ENCODE data around the gene RAB5B. TPM values are rescaled to one million over a fixed set of nuclear protein-coding genes. Genes with fewer than 3 reads are reported as not detected.

The RAB5B gene
- total RNA-seq, 1 experiment from 2014 or later = 102 TPM

DNA sequence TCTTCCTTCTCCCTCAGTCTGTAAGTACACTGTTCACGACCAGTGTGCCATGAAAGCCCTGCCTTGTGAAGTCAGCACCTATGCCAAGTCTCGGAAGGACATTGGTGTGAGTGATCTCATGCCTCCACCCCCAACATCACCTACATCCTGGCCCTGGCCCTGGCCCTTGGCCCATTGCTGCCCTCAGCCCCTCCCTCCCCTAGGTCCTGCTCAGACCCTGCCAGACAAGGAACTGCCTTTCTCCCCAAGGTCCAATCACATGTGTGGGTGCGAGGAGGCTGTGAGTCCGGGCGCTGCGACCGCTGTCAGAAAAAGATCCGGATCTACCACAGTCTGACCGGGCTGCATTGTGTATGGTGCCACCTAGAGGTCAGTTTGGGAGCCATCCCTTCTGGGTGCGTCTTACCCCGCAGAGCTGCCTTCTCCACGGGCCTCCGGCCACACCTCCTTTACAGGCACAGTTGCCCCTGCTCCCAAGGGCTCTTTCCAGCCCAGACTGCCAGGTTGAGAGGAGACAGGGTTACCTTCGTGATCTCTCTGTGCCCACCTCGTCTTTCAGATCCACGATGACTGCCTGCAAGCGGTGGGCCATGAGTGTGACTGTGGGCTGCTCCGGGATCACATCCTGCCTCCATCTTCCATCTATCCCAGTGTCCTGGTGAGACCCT lies 33.7 kb upstream of the RAB5B start:
- H3K27me3 ChIP-seq (ENCODE audit: control insufficient read depth, insufficient read depth, low read length) = no peaks in the 10 kb centered on the region
- peaks cover 4% of the 10 kb centered on the region; the same call in 1 of the 2 replicates for H3K4me1 ChIP-seq (ENCODE audit: control insufficient read depth, insufficient read depth, low read length)
- no TSS peak for BruUV-seq (replicated peaks)
- DNase-seq (ENCODE audit: low read depth, low spot score) (peak; percentile 81), ATAC-seq (peak; percentile 99)
- POLR2A ChIA-PET = no interaction called here
- H3K36me3 ChIP-seq (ENCODE audit: control insufficient read depth, insufficient read depth, low read length) = no peaks in the 10 kb centered on the region
- TF ChIP-seq SIN3A (IDR thresholded peaks at IDR 0.05; ENCODE audit: borderline replicate concordance, insufficient read depth, low read depth, low read length) (no peak), TCF7L2 (IDR thresholded peaks at IDR 0.05; ENCODE audit: low read depth, low read length) (no peak), REST (IDR thresholded peaks at IDR 0.05; ENCODE audit: insufficient read depth in 1 of 2, low read depth in 2 of 2, low read length in 1 of 2) (0 out of 4 replicates have a peak, but pooled peaks of 1 of the 2 experiments have one; percentile 18), POLR2AphosphoS5 (IDR thresholded peaks at IDR 0.05; ENCODE audit: low read depth, low read length) (no peak), CTCF (IDR thresholded peaks at IDR 0.05) (peak; percentile 96)
- H3K27ac ChIP-seq (ENCODE audit: low read length) = 0 out of 2 replicates have a peak overlapping the region, but pooled peaks have one; percentile 31
- CTCF ChIA-PET = interaction anchor here (0.5 to 2.0 kb wide), 11 partner anchors 9 to 285 kb away, joined by 3 to 11 read pairs (median 5); partner anchors contain the start of genes DGKA, DNAJC14, PYM1 and SARNP
- H3K9me3 ChIP-seq (ENCODE audit: control insufficient read depth, insufficient read depth, low read depth, low read length) = no peaks in the 10 kb centered on the region
- in situ Hi-C loops (cut with HindIII; ENCODE audit: low pct_unique_long_range_greater_than_20kb, low sequenced_read_pairs) = no loop called here
- intact Hi-C loops (cut with micrococcal nuclease; ENCODE audit: unreplicated experiment) = loop anchor here (10.0 kb wide), 1 partner anchor 195 kb away; the partner anchor contains the start of gene GDF11
- peak overlapping the region; percentile 19 to 48 for H3K4me3 ChIP-seq (ENCODE audit: low read depth in 2 of 2, low read length in 2 of 2)

- TF ChIP-seq TCF7L2 (IDR thresholded peaks at IDR 0.05; ENCODE audit: low read depth, low read length) (no peak), SIN3A (IDR thresholded peaks at IDR 0.05; ENCODE audit: borderline replicate concordance, insufficient read depth, low read depth, low read length) (no peak), REST (IDR thresholded peaks at IDR 0.05; ENCODE audit: insufficient read depth in 1 of 2, low read depth in 2 of 2, low read length in 1 of 2) (no peak), CTCF (IDR thresholded peaks at IDR 0.05) (no peak), POLR2AphosphoS5 (IDR thresholded peaks at IDR 0.05; ENCODE audit: low read depth, low read length) (no peak)
- Histone ChIP-seq H3K27me3 (ENCODE audit: control insufficient read depth, insufficient read depth, low read length) (no peaks in the 10 kb centered on the region), H3K36me3 (ENCODE audit: control insufficient read depth, insufficient read depth, low read length) (no peaks in the 10 kb centered on the region), H3K4me1 (ENCODE audit: control insufficient read depth, insufficient read depth, low read length) (peaks cover 4% of the 10 kb centered on the region; the same call in 1 of the 2 replicates), H3K9me3 (ENCODE audit: control insufficient read depth, insufficient read depth, low read depth, low read length) (no peaks in the 10 kb centered on the region), H3K4me3 (ENCODE audit: low read depth in 2 of 2, low read length in 2 of 2) (no peak overlapping the region), H3K27ac (ENCODE audit: low read length) (no peak overlapping the region)
- ATAC-seq = no peak
- POLR2A ChIA-PET = no interaction called here
- intact Hi-C loops (cut with micrococcal nuclease; ENCODE audit: unreplicated experiment) (loop anchor here (10.0 kb wide), 1 partner anchor 197 kb away; the partner anchor contains the start of gene GDF11), in situ Hi-C loops (cut with HindIII; ENCODE audit: low pct_unique_long_range_greater_than_20kb, low sequenced_read_pairs) (no loop called here)
- BruUV-seq (replicated peaks) = no TSS peak
- CTCF ChIA-PET = interaction anchor here (0.7 kb wide), 1 partner anchor 863 kb away, joined by 3 read pairs; no protein-coding TSS in a partner anchor
- no peak for DNase-seq (ENCODE audit: low read depth, low spot score)
Measured at GRCh38 chr12:55942055-55942454, 31.8 kb upstream of the RAB5B start.
